Astrocyte (in vitro differentiated cells and primary cell): ENCODE measurements around the gene WDR7. TPM values are rescaled to one million over a fixed set of nuclear protein-coding genes. Genes with fewer than 3 reads are reported as not detected.

Experiments used
- DNase-seq: peaks from one replicate; pipeline ENCODE4 v3.0.0-alpha.2; 2010; ENCODE audit warnings: low read depth
- FAIRE-seq: peaks from 2 replicates; lab custom pipeline; 2011; peaks lifted over from hg19 to GRCh38; lab: Jason Lieb, UNC
- H2AFZ ChIP-seq: 2 replicates; pipeline ENCODE4 v1.6.0; 2012; ENCODE audit warnings: low read depth, low read length, inconsistent platforms
- H3K27ac ChIP-seq: 2 replicates; pipeline ENCODE4 v1.5.1; 2011; ENCODE audit warnings: low read depth, low read length, inconsistent platforms
- H3K27me3 ChIP-seq: 2 replicates; pipeline ENCODE4 v1.6.0; 2011; ENCODE audit warnings: low read length, inconsistent platforms; ENCODE audit not compliant: insufficient read depth
- H3K36me3 ChIP-seq: 2 replicates; pipeline ENCODE4 v1.5.1; 2011; ENCODE audit warnings: low read length, inconsistent platforms; ENCODE audit not compliant: insufficient read depth
- H3K4me1 ChIP-seq: 2 replicates; pipeline ENCODE4 v1.5.1; 2011; ENCODE audit warnings: low read length, inconsistent platforms; ENCODE audit not compliant: insufficient read depth
- H3K4me2 ChIP-seq: 2 replicates; pipeline ENCODE4 v1.6.0; 2012; ENCODE audit warnings: low read length, inconsistent platforms
- H3K4me3 ChIP-seq: 2 replicates; pipeline ENCODE4 v1.5.1; 2011; ENCODE audit warnings: low read depth, mild to moderate bottlenecking, low read length, inconsistent platforms; ENCODE audit not compliant: insufficient read depth
- H3K79me2 ChIP-seq: 2 replicates; pipeline ENCODE4 v1.6.0; 2012; ENCODE audit warnings: mild to moderate bottlenecking, low read length, inconsistent platforms; ENCODE audit not compliant: insufficient read depth
- H3K9ac ChIP-seq: 2 replicates; pipeline ENCODE4 v1.6.0; 2012; ENCODE audit warnings: mild to moderate bottlenecking, low read length, inconsistent platforms
- H3K9me3 ChIP-seq: 2 replicates; pipeline ENCODE4 v1.5.1; 2012; ENCODE audit warnings: low read depth, mild to moderate bottlenecking, low read length, inconsistent platforms; ENCODE audit not compliant: insufficient read depth
- H4K20me1 ChIP-seq: 2 replicates; pipeline ENCODE4 v1.6.0; 2012; ENCODE audit warnings: low read length, inconsistent platforms; ENCODE audit not compliant: insufficient read depth
- H3K27ac Mint-ChIP-seq: one replicate; pipeline ENCODE4 v1.8.0; 2021; ENCODE audit warnings: mild to moderate bottlenecking, mixed read lengths; ENCODE audit not compliant: unreplicated experiment
- H3K27me3 Mint-ChIP-seq: one replicate; pipeline ENCODE4 v1.8.0; 2021; ENCODE audit warnings: low read depth, mixed read lengths; ENCODE audit not compliant: unreplicated experiment
- H3K36me3 Mint-ChIP-seq: one replicate; pipeline ENCODE4 v1.8.0; 2021; ENCODE audit warnings: low read depth, mixed read lengths; ENCODE audit not compliant: unreplicated experiment
- H3K4me1 Mint-ChIP-seq: one replicate; pipeline ENCODE4 v1.8.0; 2021; ENCODE audit warnings: low read depth, mixed read lengths; ENCODE audit not compliant: unreplicated experiment
- H3K4me3 Mint-ChIP-seq: one replicate; pipeline ENCODE4 v1.8.0; 2021; ENCODE audit warnings: mild to moderate bottlenecking, moderate library complexity, mixed read lengths; ENCODE audit not compliant: unreplicated experiment
- H3K9me3 Mint-ChIP-seq: one replicate; pipeline ENCODE4 v1.8.0; 2021; ENCODE audit warnings: mild to moderate bottlenecking, mixed read lengths; ENCODE audit not compliant: unreplicated experiment
- CTCF ChIP-seq: IDR thresholded peaks from 2 replicates; pipeline ENCODE4 v1.5.1; 2011; ENCODE audit warnings: low read depth, mild to moderate bottlenecking, inconsistent platforms, low read length, moderate library complexity; ENCODE audit not compliant: insufficient read depth
- EZH2 ChIP-seq: IDR thresholded peaks from 2 replicates; pipeline ENCODE4 v1.6.1; 2012; ENCODE audit warnings: mild to moderate bottlenecking, low read length, inconsistent platforms; ENCODE audit not compliant: insufficient read depth
- total RNA-seq: library from RNA; stranded (reverse); gene quantifications from 2 replicates; pipeline ENCODE4 v1.2.1, GENCODE V29; 2021

The WDR7 gene
- total RNA-seq, 1 donor from 2014 or later, result 16.9 TPM

GRCh38 chr18:56870982-56871381 is 219.8 kb downstream of the WDR7 start:
- no peaks in the 10 kb centered on the region for H3K9me3 Mint-ChIP-seq
- FAIRE-seq (no peak), DNase-seq (no peak)
- H3K36me3 Mint-ChIP-seq, result no peaks in the 10 kb centered on the region
- H3K27me3 Mint-ChIP-seq, result no peaks in the 10 kb centered on the region
- no peak overlapping the region for H3K27ac ChIP-seq
- H3K4me1 Mint-ChIP-seq, result peaks cover 5% of the 10 kb centered on the region
- H3K4me1 ChIP-seq, result no peaks in the 10 kb centered on the region
- no peak overlapping the region for H3K4me3 Mint-ChIP-seq
- H3K9me3 ChIP-seq, result no peaks in the 10 kb centered on the region
- H3K4me2 ChIP-seq, result no peak overlapping the region
- TF ChIP-seq CTCF, result no peak
- no peak overlapping the region for H3K9ac ChIP-seq
- H3K27me3 ChIP-seq, result no peaks in the 10 kb centered on the region
- no peak overlapping the region for H3K4me3 ChIP-seq
- H4K20me1 ChIP-seq, result no peaks in the 10 kb centered on the region
- no peaks in the 10 kb centered on the region for H3K36me3 ChIP-seq
- no peaks in the 10 kb centered on the region for H3K79me2 ChIP-seq
- no peak overlapping the region for H2AFZ ChIP-seq
- H3K27ac Mint-ChIP-seq, result no peak overlapping the region

GRCh38 chr18:56872140-56872539 is 221.0 kb downstream of the WDR7 start:
- no peak overlapping the region for H2AFZ ChIP-seq
- peaks cover 5% of the 10 kb centered on the region for H3K4me1 Mint-ChIP-seq
- no peaks in the 10 kb centered on the region for H3K27me3 ChIP-seq
- no peak overlapping the region for H3K4me3 Mint-ChIP-seq
- H3K27me3 Mint-ChIP-seq, result no peaks in the 10 kb centered on the region
- H3K9me3 ChIP-seq, result no peaks in the 10 kb centered on the region
- H3K9ac ChIP-seq, result no peak overlapping the region
- no peak overlapping the region for H3K27ac Mint-ChIP-seq
- no peaks in the 10 kb centered on the region for H4K20me1 ChIP-seq
- H3K4me1 ChIP-seq, result no peaks in the 10 kb centered on the region
- FAIRE-seq (no peak), DNase-seq (no peak)
- no peak overlapping the region for H3K27ac ChIP-seq
- H3K36me3 ChIP-seq, result no peaks in the 10 kb centered on the region
- H3K4me2 ChIP-seq, result no peak overlapping the region
- no peaks in the 10 kb centered on the region for H3K9me3 Mint-ChIP-seq
- H3K4me3 ChIP-seq, result no peak overlapping the region
- TF ChIP-seq CTCF, result no peak
- no peak for TF ChIP-seq EZH2
- no peaks in the 10 kb centered on the region for H3K36me3 Mint-ChIP-seq
- H3K79me2 ChIP-seq, result no peaks in the 10 kb centered on the region

GRCh38 chr18:56873441-56874140 is 222.4 kb downstream of the WDR7 start:
- Mint-ChIP-seq H3K36me3 (no peaks in the 10 kb centered on the region), H3K9me3 (no peaks in the 10 kb centered on the region), H3K4me1 (peaks cover 5% of the 10 kb centered on the region), H3K4me3 (no peak overlapping the region), H3K27ac (no peak overlapping the region), H3K27me3 (no peaks in the 10 kb centered on the region)
- H3K36me3 ChIP-seq, result no peaks in the 10 kb centered on the region
- DNase-seq (no peak), FAIRE-seq (no peak)
- TF ChIP-seq CTCF (no peak), EZH2 (no peak)
- H3K4me1 ChIP-seq, result no peaks in the 10 kb centered on the region
- H3K9ac ChIP-seq, result no peak overlapping the region
- no peaks in the 10 kb centered on the region for H3K79me2 ChIP-seq
- no peak overlapping the region for H3K4me3 ChIP-seq
- no peak overlapping the region for H3K27ac ChIP-seq
- no peaks in the 10 kb centered on the region for H3K27me3 ChIP-seq
- no peaks in the 10 kb centered on the region for H3K9me3 ChIP-seq
- peak overlapping the region; percentile 5 for H2AFZ ChIP-seq
- no peaks in the 10 kb centered on the region for H4K20me1 ChIP-seq
- peak overlapping the region; percentile 32 for H3K4me2 ChIP-seq
